Measurements from ENCODE around the gene IPMK. TPM values are rescaled to one million over a fixed set of nuclear protein-coding genes. Genes with fewer than 3 reads are reported as not detected.

The IPMK gene
- total RNA-seq, 1 donor from 2014 or later, result 7.7 TPM

DNA sequence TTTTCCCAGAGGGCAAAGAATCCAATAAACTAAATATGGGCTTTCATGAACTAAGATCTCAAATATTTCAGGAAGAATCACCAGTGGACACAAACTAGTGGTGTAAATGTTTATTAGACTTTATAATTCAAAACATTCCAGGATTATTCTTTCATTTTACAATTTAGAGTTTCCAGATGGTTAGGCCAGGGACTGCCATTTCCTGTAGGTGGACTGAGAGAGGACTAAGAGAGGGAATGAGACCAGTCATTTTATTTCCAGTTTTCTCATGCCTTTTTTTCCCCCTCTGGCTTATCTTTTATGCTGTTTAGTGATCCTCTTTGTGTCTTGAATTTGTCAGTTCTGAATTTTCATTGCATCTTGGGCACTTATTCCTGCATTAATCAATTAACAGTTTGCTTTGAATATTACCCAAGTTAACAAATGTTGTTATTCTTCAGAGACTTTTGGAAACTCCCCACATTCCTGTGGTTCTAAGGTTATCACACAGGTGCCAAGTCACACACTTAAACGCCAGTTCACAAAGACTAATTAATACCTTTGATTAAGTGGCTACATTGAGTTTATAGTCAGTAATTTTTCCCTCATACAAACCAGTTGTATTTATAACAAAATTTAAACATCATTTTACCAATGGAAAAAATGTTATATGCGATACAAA is 13.5 kb upstream of the IPMK start:
- H3K27ac Mint-ChIP-seq, result no peak overlapping the region
- no peak for DNase-seq (ENCODE audit: low spot score)
- no peaks in the 10 kb centered on the region for H3K9me3 Mint-ChIP-seq
- no peak overlapping the region for H3K4me3 Mint-ChIP-seq (ENCODE audit: low read depth)
- no peaks in the 10 kb centered on the region for H3K27me3 Mint-ChIP-seq (ENCODE audit: low read depth)
- H3K36me3 Mint-ChIP-seq (ENCODE audit: low read depth), result peaks cover 35% of the 10 kb centered on the region
- peaks cover 31% of the 10 kb centered on the region for H3K4me1 Mint-ChIP-seq (ENCODE audit: low read depth)
- intact Hi-C loops (cut with micrococcal nuclease), result loop anchor here (5.0 to 10.0 kb wide), 3 partner anchors 106 to 1601 kb away; partner anchors contain the start of genes BICC1 and TFAM

DNA sequence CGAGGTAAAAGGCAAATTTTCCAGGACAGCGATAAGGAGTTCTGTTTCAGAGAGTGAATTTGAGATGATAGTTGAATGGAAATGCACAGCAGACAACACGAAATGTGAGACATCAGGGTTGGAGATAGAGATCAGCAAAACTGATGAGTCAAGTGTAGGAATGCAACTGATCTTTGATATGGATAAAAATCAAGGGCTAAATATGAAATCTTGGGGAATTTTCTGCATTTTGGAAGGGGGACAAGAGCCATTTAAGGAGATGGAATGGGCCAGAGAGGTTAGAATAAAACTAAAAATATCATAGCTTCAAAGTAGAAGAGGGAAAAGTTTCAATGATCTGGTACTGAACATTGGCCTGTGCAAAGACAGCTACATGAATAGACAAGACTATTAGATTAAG is 12.8 kb upstream of the IPMK start:
- Mint-ChIP-seq H3K4me1 (ENCODE audit: low read depth) (peaks cover 31% of the 10 kb centered on the region), H3K27ac (no peak overlapping the region), H3K9me3 (no peaks in the 10 kb centered on the region), H3K4me3 (ENCODE audit: low read depth) (no peak overlapping the region), H3K27me3 (ENCODE audit: low read depth) (no peaks in the 10 kb centered on the region), H3K36me3 (ENCODE audit: low read depth) (peaks cover 35% of the 10 kb centered on the region)
- no peak for DNase-seq (ENCODE audit: low spot score)
- intact Hi-C loops (cut with micrococcal nuclease), result loop anchor here (5.0 to 10.0 kb wide), 3 partner anchors 107 to 1602 kb away; partner anchors contain the start of genes BICC1 and TFAM

DNA sequence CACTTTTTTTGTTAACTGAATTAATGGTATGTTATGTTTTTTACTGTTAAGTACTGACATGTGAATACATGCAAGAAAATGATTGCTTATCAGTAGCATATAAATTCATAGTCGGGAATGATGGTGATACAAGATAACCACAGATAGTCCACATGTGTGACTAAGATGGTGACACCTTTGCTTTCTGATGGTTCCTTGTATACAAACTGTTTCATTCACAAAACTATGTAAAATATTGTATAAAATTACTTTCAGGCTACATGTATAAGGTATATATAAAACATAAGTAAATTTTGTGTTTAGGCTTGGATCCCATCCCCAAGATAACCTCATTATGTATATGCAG is 11.2 kb upstream of the IPMK start:
- H3K4me1 Mint-ChIP-seq (ENCODE audit: low read depth), result peaks cover 31% of the 10 kb centered on the region
- no peak overlapping the region for H3K4me3 Mint-ChIP-seq (ENCODE audit: low read depth)
- no peak overlapping the region for H3K27ac Mint-ChIP-seq
- no peaks in the 10 kb centered on the region for H3K9me3 Mint-ChIP-seq
- H3K27me3 Mint-ChIP-seq (ENCODE audit: low read depth), result no peaks in the 10 kb centered on the region
- DNase-seq (ENCODE audit: low spot score), result no peak
- intact Hi-C loops (cut with micrococcal nuclease), result no loop called here
- peaks cover 35% of the 10 kb centered on the region for H3K36me3 Mint-ChIP-seq (ENCODE audit: low read depth)

DNA sequence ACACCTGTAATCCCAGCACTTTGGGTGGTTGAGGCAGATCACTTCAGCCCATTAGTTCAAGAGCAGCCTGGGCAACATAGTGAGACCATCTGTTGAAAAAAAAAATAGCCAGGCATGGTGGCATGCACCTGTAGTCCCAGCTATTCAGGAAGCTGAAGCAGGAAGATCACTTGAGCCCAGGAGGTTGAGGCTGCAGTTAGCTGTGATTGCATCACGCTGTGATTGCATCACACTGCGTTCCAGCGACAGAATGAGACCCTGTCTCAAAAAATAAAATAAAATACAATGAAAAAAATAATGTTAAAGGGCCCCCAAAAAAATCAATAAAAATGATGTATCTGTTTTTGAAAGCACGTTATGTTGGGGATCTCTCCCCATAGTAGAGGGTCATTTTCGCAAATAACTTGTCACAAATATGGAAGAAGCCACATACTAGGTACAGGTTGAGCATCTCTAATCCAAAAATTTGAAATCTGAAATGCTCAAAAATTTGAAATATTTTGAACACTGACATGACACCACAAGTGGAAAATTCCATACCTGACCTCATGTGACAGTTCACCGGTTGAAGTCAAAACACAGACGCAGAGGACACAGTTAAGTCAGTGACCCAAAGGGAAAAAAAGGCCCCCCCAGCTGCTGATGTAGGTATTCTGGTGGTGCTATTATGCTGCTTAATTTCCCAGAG is 10.7 kb upstream of the IPMK start:
- intact Hi-C loops (cut with micrococcal nuclease), result no loop called here
- DNase-seq (ENCODE audit: low spot score), result no peak
- peaks cover 31% of the 10 kb centered on the region for H3K4me1 Mint-ChIP-seq (ENCODE audit: low read depth)
- H3K27me3 Mint-ChIP-seq (ENCODE audit: low read depth), result no peaks in the 10 kb centered on the region
- H3K27ac Mint-ChIP-seq, result no peak overlapping the region
- peaks cover 34% of the 10 kb centered on the region for H3K36me3 Mint-ChIP-seq (ENCODE audit: low read depth)
- no peak overlapping the region for H3K4me3 Mint-ChIP-seq (ENCODE audit: low read depth)
- no peaks in the 10 kb centered on the region for H3K9me3 Mint-ChIP-seq

DNA sequence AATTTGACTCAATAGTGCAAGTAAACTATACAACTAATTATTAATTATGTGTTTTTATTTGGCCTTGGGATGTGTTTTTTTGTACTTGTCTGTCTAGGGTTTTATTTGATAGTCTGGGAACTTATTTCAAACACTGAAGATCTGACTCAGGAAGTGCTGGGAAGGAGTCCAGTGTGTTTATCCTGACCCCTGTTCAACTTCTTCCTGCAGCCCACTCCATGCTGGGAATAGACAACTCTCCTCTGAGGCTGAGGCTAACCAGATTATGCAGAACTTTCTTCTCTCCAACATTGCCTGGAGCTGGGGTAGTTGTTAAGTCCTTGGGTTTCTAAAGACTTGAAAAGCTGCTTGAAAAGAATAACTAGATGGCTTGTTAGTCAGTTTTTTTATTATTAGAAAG is 8.2 kb upstream of the IPMK start:
- H3K4me3 Mint-ChIP-seq (ENCODE audit: low read depth), result no peak overlapping the region
- intact Hi-C loops (cut with micrococcal nuclease), result no loop called here

DNA sequence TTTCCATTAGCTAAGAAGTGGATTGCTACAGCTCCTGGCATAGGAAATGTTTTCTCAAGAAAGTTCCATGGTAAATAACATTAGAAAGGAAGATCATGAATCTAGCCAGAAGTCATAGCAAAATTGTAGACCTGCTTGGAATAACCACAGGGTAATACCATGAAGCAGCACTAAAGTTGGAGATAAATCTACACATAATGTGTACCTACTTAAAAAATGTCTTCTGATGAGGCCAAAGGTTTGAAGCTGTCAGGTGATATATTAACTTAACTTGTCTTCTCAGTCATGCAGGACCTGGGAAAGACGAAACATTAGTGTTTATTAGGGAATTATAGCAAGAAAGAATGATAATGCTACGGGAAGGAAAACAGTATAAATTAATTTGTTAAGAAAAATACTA is 7.6 kb upstream of the IPMK start:
- no peaks in the 10 kb centered on the region for H3K9me3 Mint-ChIP-seq
- H3K27me3 Mint-ChIP-seq (ENCODE audit: low read depth), result no peaks in the 10 kb centered on the region
- H3K4me1 Mint-ChIP-seq (ENCODE audit: low read depth), result peaks cover 19% of the 10 kb centered on the region
- H3K27ac Mint-ChIP-seq, result no peak overlapping the region
- intact Hi-C loops (cut with micrococcal nuclease), result no loop called here
- H3K36me3 Mint-ChIP-seq (ENCODE audit: low read depth), result peaks cover 21% of the 10 kb centered on the region
- no peak overlapping the region for H3K4me3 Mint-ChIP-seq (ENCODE audit: low read depth)
- DNase-seq (ENCODE audit: low spot score), result no peak

More for the DNA sequence above, 8.2 kb upstream of the IPMK start:
- Mint-ChIP-seq H3K27me3 (ENCODE audit: low read depth) (no peaks in the 10 kb centered on the region), H3K4me1 (ENCODE audit: low read depth) (peaks cover 20% of the 10 kb centered on the region), H3K9me3 (no peaks in the 10 kb centered on the region), H3K36me3 (ENCODE audit: low read depth) (peaks cover 27% of the 10 kb centered on the region), H3K27ac (no peak overlapping the region)
- DNase-seq (ENCODE audit: low spot score), result no peak

DNA sequence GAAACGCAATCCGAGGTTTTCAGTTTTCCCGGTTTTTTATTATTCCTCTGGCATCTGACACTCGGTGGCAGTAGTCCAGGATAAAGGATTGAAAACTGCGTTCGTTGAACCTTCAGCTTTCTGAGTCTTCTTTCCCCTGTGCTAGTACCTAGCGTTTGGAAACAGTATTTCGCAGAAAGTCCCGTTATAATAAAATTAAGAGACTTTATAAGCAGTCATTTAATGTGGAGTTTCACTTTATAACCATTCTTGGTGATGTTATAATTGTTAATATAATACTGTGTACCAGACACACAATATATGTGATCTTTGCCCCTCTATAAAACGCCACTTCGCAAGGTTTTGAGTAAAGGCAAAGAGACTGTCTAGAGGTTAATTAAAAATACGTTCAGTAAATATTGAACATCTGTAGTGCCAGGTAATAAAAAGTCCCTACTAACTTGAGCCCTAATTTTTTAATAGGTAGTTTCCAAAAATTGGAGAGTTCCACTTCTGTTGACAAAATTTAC is 2.1 kb upstream of the IPMK start:
- Mint-ChIP-seq H3K4me3 (ENCODE audit: low read depth) (peak overlapping the region; percentile 90), H3K36me3 (ENCODE audit: low read depth) (peaks cover 5% of the 10 kb centered on the region), H3K27ac (peak overlapping the region; percentile 95), H3K27me3 (ENCODE audit: low read depth) (no peaks in the 10 kb centered on the region), H3K4me1 (ENCODE audit: low read depth) (peaks cover 17% of the 10 kb centered on the region), H3K9me3 (no peaks in the 10 kb centered on the region)
- no peak for DNase-seq (ENCODE audit: low spot score)
- intact Hi-C loops (cut with micrococcal nuclease), result loop anchor here (1.0 to 10.0 kb wide), 5 partner anchors 12 to 1908 kb away; partner anchors contain the start of genes CCDC6, TFAM, UBE2D1 and ZWINT

DNA sequence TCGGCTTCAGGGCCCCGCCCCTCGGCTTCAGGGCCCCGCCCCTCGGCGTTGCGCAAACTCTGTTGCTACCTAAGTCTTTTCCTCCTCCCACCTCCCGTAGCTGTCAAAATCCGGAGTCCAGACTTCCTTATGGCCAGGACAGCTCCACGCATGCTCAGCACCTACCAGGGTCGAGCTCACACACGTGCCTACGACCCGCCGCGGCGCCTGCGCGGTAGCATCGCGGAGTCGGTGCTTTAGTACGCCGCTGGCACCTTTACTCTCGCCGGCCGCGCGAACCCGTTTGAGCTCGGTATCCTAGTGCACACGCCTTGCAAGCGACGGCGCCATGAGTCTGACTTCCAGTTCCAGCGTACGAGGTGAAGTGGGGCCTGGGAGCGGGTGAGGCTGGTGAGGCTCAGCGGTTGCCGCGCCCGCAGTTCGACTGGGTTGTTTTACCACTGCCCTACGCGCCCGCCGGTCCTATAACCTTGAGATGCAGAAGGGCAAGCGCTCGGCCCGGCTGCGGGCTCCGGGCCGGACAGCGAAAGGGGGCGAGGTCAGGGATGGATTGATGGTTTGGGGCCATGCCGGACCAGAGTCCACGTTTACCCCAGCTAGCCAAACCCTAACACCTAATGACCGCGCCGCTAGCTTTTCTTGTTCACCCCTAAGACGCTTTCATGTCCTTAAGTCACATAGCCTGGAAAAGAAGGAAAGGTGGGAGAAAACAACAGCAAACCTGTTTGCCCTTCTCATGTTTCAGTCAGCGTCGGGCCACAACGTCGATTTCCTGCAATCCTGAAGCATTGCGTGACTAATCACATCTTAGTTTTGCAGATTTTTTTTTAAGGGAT is 1.5 kb upstream of the IPMK start, which contains the start of gene CISD1:
Gene CISD1, plus strand, starts transcription at position 217 of the 836 bp plus-strand sequence. Its CDS starts 112 bp downstream, at position 329.
- intact Hi-C loops (cut with micrococcal nuclease), result loop anchor here (1.0 to 10.0 kb wide), 4 partner anchors 13 to 1636 kb away; partner anchors contain the start of genes CCDC6, TFAM and UBE2D1
- peaks cover 5% of the 10 kb centered on the region for H3K36me3 Mint-ChIP-seq (ENCODE audit: low read depth)
- H3K9me3 Mint-ChIP-seq, result no peaks in the 10 kb centered on the region
- DNase-seq (ENCODE audit: low spot score), result peak; percentile 94
- H3K4me3 Mint-ChIP-seq (ENCODE audit: low read depth), result peak within 1 kb of the TSS; percentile 90
- no peaks in the 10 kb centered on the region for H3K27me3 Mint-ChIP-seq (ENCODE audit: low read depth)
- peaks cover 20% of the 10 kb centered on the region for H3K4me1 Mint-ChIP-seq (ENCODE audit: low read depth)
- peak within 1 kb of the TSS; percentile 95 for H3K27ac Mint-ChIP-seq

DNA sequence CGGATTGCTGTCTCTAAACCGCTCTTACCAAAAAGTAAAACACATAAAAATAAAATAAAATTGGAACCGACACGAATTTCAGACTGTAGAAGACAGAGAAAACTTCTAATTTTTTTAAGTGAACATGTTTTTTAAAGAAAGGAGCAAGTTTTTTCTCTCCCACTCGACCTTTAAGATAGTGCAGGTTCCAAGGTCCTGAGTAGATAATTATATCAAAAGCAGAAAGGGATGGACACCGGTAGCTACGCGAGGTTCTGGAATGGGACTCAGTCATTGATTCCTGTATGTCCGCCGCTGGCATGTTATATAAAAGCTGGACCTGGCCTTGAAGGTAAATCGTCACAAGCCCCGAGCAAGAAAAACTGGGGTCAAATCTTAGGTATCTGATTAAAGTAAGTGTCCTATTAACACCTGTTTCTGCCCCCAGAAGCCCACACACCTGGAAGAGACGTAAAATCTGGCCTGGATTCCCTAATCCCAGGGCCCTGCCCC is 806 bp upstream of the IPMK start:
- Mint-ChIP-seq H3K27ac (peak overlapping the region; percentile 95), H3K36me3 (ENCODE audit: low read depth) (peaks cover 5% of the 10 kb centered on the region), H3K4me3 (ENCODE audit: low read depth) (peak overlapping the region; percentile 90), H3K27me3 (ENCODE audit: low read depth) (no peaks in the 10 kb centered on the region), H3K4me1 (ENCODE audit: low read depth) (peaks cover 24% of the 10 kb centered on the region), H3K9me3 (no peaks in the 10 kb centered on the region)
- DNase-seq (ENCODE audit: low spot score), result no peak
- intact Hi-C loops (cut with micrococcal nuclease), result loop anchor here (2.0 to 10.0 kb wide), 2 partner anchors 66 to 1636 kb away; partner anchors contain the start of genes CCDC6 and UBE2D1

DNA sequence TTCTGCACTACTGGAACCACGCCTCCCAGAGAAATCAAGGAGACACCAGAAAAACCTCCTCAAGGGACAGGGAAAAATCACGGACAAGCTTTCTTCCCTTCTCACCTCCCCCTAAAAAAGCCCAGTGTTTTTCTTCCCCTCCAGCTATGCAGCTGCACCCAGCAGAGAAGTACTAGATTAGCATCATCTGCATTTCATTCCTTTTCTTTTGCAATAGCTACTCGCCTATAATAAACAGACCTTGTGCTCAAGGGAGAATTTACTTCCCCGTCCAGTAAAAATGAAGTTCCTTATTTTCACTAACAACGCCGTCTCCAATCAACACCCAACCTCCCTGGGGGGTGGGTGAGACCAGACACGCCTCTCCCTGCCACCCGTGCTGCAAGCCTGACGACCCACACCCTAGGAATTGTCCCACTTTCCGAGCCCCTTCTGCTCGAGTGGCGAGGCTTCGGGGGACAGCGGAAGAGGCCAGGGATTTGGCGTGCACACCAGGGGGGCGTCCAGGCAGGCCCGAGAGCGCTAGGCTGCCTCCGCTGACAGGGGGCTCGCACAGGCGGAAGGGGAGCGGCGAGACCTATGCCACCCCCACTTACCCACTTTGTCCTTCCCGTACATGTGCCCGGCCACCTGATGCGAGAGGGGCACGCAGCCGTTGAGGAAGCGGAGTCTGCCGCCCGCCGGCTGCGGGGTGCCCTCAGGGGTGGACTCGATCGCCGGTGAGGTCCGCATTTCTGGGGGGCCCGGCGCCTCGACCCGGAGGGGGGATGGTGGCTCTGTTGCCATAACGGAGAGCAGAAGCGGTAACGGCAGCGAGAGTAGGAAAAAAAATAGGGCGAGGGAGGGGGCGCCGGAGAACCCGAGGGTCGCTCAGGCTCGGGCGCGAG is 625 bp downstream of the IPMK start:
- H3K36me3 Mint-ChIP-seq (ENCODE audit: low read depth), result peaks cover 4% of the 10 kb centered on the region
- intact Hi-C loops (cut with micrococcal nuclease), result loop anchor here (1.0 to 10.0 kb wide), 2 partner anchors 30 to 1638 kb away; partner anchors contain the start of gene CCDC6
- no peaks in the 10 kb centered on the region for H3K9me3 Mint-ChIP-seq
- peak; percentile 35 for DNase-seq (ENCODE audit: low spot score)
- peak overlapping the region; percentile 90 for H3K4me3 Mint-ChIP-seq (ENCODE audit: low read depth)
- peak overlapping the region; percentile 90 for H3K27ac Mint-ChIP-seq
- H3K27me3 Mint-ChIP-seq (ENCODE audit: low read depth), result no peaks in the 10 kb centered on the region
- peaks cover 25% of the 10 kb centered on the region for H3K4me1 Mint-ChIP-seq (ENCODE audit: low read depth)

DNA sequence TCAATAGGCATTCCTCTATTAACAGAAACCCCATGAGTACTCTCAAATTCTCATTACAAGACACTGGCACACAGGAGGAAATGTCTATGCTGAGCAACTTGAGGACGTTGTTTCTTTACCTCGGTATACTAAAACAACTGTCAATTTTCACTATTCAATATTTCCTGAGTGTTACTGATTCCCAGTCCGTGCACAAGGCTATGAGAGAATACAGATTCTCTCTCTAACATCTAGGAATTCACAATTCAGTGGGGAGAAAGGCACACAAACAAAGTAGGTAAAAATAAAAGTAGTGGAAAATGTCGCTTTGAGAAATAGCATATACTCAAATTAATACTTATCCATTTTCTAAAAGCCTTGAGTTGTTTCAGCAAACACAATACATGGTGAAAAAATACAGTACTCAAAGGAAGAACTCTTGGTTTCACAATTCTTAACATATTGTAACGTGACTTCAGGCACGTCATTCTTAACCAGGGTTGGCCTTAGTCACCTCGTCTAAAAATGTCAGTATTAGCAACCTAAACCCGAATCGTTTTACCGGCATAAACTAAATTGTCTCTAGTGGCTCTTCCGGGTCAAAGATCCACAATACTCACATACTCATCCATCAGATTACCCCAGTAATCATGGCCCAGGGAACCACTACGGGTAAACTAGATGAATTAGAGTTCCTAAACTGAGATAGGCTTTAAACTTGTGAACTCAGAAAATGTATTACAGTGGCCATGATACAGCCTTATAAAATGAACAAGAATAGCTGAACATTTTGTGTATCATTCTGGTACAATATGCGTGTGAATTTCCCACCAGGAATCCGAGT is 1.5 kb downstream of the IPMK start:
- peaks cover 21% of the 10 kb centered on the region for H3K4me1 Mint-ChIP-seq (ENCODE audit: low read depth)
- no peaks in the 10 kb centered on the region for H3K27me3 Mint-ChIP-seq (ENCODE audit: low read depth)
- no peaks in the 10 kb centered on the region for H3K9me3 Mint-ChIP-seq
- H3K36me3 Mint-ChIP-seq (ENCODE audit: low read depth), result no peaks in the 10 kb centered on the region
- H3K4me3 Mint-ChIP-seq (ENCODE audit: low read depth), result peak overlapping the region; percentile 90
- peak; percentile 21 for DNase-seq (ENCODE audit: low spot score)
- peak overlapping the region; percentile 90 for H3K27ac Mint-ChIP-seq
- intact Hi-C loops (cut with micrococcal nuclease), result loop anchor here (10.0 kb wide), 1 partner anchor 1639 kb away; the partner anchor contains the start of gene CCDC6

All from activated T-helper 2 cell treated with anti-CD3 and anti-CD28 coated beads, Interferon-gamma antibody, Interleukin-2, Interleukin-4, amounts not matched to agents 10 μg/mL and 5 μg/mL and 100 μg/mL, durations not matched to agents 14 hours and 24 hours and 36 hours (primary cell).